IPS DF 6.9 (cell line): ENCODE measurements around the gene EIF3L.

Experiments
- DNase-seq: peaks from one replicate; pipeline ENCODE4 v3.0.0-alpha.2; 2013; ENCODE audit warnings: low read depth, low spot score
- H3K27ac ChIP-seq: one replicate; pipeline ENCODE4 v1.5.1; 2013; ENCODE audit warnings: low read length, control low read depth
- H3K27me3 ChIP-seq: 2 replicates; pipeline ENCODE4 v1.6.1; 2013; ENCODE audit warnings: mild to moderate bottlenecking, low read length; ENCODE audit not compliant: control insufficient read depth, insufficient read depth
- H3K36me3 ChIP-seq: 2 replicates; pipeline ENCODE4 v1.6.1; 2013; ENCODE audit warnings: low read length; ENCODE audit not compliant: control insufficient read depth, insufficient read depth
- H3K4me1 ChIP-seq: 2 replicates; pipeline ENCODE4 v1.6.1; 2013; ENCODE audit warnings: low read length; ENCODE audit not compliant: control insufficient read depth, insufficient read depth
- H3K4me3 ChIP-seq: 2 replicates; pipeline ENCODE4 v1.5.1; 2013; ENCODE audit warnings: mild to moderate bottlenecking, low read length
- H3K9me3 ChIP-seq: 2 replicates; pipeline ENCODE4 v1.6.1; 2013; ENCODE audit warnings: low read length, inconsistent platforms; ENCODE audit not compliant: control insufficient read depth, insufficient read depth
- WGBS: extraction: QIAGEN DNeasy Blood & Tissue Kit; methylation state at CpG from one replicate; pipeline ENCODE4 v1.1.7; 2013; ENCODE audit warnings: mixed read lengths, missing lambda C conversion rate; ENCODE audit not compliant: insufficient read length, insufficient coverage; 5-methylcytosine and 5-hydroxymethylcytosine counted together

EIF3L gene

DNA sequence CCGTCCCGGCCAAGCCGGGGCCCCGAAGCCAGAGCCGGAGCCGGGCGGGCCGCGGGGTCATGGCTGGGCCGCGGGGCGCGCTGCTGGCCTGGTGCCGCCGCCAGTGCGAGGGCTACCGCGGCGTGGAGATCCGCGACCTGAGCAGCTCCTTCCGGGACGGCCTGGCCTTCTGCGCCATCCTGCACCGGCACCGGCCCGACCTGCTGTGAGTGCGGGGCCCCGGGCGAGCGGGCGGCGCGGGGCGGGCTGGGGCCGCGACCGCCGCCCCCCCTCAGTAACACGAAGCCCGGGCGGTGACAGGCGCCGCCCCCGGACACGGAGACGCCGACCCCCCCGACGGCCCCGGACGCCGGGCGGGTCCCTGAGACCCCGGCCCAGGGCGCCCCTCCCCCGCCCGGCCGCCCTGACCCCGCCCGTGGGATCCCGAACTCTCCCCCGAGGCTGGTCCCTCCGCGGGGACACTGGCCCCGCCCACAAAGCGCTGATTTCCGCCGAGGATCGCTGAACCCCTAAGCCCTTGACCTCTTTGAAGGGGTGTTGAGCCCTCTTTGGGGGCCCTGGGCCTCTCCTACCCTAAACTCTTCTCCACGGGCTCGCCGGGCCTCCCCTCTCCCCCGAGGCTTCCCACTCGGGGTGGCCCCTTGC, 57.3 kb downstream of the EIF3L start:
- Histone ChIP-seq H3K27me3 (no peaks in the 10 kb centered on the region), H3K9me3 (no peaks in the 10 kb centered on the region), H3K27ac (no peak overlapping the region), H3K4me1 (peaks cover 8% of the 10 kb centered on the region), H3K36me3 (no peaks in the 10 kb centered on the region), H3K4me3 (peak overlapping the region; percentile 97)
- no CpG with 5 or more reads among the region's 75 CpGs for WGBS
- DNase-seq: no peak

DNA sequence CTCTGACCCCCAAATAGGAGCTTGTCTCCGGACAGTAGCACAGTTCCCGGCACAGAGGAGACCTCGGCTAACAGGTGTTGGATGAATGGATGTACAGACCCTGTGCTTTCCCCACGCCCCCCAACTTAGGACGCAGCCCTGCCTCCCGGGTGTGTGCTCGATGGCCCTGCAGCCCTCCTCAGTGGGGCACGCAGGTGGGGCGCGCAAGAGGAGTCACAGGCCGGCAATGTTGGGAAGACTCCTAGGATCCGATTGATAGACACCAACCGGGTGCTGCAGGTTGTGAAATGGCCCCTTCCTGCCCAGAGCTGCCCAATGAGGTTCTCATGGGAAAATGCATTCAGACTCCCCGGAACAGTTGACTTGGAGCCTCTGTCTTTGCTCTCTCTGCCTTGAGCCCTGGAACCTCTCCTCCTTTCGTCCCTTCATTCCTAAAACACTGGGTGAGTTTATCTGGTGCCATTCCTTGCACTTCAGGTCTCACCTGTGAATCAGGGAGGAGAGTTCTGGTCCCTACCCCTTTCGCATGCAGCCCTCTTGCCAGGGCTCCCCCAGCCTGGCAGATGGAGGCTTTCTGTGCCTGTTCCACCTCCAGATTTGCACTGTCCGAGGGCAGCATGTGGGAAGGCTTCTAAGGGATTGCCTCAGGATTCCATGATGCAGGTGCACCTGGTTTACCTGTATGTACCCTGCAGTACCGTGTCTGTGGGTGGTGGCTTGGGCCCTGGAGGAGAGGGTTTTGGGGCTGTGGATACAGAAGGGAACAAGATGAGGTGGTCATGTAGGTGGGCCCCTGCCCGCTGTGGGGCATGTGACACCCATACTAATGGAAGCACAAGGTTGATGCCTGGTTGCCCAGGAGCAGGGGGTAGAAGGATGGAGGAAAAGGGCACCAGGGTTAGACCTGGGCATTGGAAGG, 58.1 kb downstream of the EIF3L start:
- no peak overlapping the region for H3K27ac ChIP-seq
- no peaks in the 10 kb centered on the region for H3K27me3 ChIP-seq
- H3K36me3 ChIP-seq: no peaks in the 10 kb centered on the region
- peaks cover 9% of the 10 kb centered on the region for H3K4me1 ChIP-seq
- H3K9me3 ChIP-seq: no peaks in the 10 kb centered on the region
- DNase-seq: no peak
- H3K4me3 ChIP-seq: peak overlapping the region; percentile 97; the same call in 1 of the 2 replicates
- no CpG with 5 or more reads among the region's 19 CpGs for WGBS

- no peak overlapping the region for H3K27ac ChIP-seq
Measured at GRCh38 chr22:37909766-37910165, 60.5 kb downstream of the EIF3L start.

DNA sequence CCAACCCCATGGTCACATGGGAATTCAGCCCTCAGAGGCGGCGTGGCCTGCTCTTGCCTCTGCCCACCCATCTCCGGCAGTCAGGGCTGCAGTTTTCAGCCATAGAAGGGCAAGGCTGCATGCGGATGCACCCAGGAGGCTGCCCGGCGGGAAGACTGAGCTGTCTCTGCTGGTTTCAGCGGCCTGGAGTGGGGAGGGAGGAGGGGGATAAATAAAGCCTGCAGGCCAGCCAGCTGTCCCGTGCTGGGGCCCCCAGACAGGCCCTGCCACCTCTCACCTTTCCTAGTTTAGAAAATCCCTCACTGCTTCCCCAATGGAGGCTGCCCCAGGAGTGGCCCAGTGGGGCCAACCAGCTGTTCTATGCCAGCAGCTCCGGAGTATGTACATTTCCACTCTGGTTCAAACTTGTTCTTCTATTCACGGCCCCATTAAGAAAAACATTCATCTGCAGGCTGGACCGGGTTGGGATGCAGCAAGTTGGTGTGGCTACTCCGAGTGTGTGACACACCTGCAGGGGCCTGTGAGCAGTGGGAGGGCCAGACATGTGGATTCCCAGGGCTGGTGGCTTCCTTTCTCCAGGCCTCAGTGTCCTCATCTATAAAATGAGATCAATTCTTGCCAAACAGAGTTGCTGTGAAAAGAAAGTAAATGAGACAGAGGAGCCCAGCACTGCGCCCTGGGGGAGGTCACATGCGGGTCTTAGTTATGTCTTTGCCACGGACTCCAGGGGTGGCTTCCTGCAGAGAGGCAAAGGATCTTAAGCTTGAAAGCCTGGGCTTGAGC, 61.9 kb downstream of the EIF3L start:
- Histone ChIP-seq H3K36me3 (no peaks in the 10 kb centered on the region), H3K27me3 (no peaks in the 10 kb centered on the region), H3K4me1 (peaks cover 9% of the 10 kb centered on the region), H3K9me3 (no peaks in the 10 kb centered on the region), H3K27ac (no peak overlapping the region), H3K4me3 (no peak overlapping the region)
- DNase-seq: no peak
- WGBS: no CpG with 5 or more reads among the region's 15 CpGs

More at GRCh38 chr22:37909766-37910165, 60.5 kb downstream of the EIF3L start:
- Histone ChIP-seq H3K4me1 (peaks cover 9% of the 10 kb centered on the region), H3K27me3 (no peaks in the 10 kb centered on the region), H3K4me3 (no peak overlapping the region), H3K9me3 (no peaks in the 10 kb centered on the region), H3K36me3 (no peaks in the 10 kb centered on the region)
- no peak for DNase-seq
- WGBS: no CpG with 5 or more reads among the region's 7 CpGs

DNA sequence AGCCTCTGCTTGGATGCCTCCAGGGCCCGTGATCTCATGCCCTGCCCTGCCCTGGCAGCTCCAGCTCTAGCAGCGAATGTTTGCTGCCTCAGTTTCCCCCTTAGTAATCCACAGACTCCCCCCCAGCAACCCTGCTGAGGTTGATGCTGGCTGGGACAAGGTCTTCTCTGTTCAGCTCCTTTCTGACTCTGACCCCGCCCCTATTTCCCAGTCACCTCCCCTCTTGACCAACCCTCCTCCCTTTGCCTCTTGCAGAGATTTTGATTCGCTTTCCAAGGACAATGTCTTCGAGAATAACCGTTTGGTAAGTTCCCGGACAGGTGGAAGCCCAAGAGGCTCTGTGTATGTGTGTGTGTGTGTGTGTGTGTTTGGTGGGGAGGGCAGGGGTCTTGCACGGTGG, 62.5 kb downstream of the EIF3L start:
- Histone ChIP-seq H3K4me3 (no peak overlapping the region), H3K9me3 (no peaks in the 10 kb centered on the region), H3K4me1 (peaks cover 9% of the 10 kb centered on the region), H3K27ac (no peak overlapping the region), H3K27me3 (no peaks in the 10 kb centered on the region), H3K36me3 (peaks cover 3% of the 10 kb centered on the region)
- no CpG with 5 or more reads among the region's 8 CpGs for WGBS
- no peak for DNase-seq

DNA sequence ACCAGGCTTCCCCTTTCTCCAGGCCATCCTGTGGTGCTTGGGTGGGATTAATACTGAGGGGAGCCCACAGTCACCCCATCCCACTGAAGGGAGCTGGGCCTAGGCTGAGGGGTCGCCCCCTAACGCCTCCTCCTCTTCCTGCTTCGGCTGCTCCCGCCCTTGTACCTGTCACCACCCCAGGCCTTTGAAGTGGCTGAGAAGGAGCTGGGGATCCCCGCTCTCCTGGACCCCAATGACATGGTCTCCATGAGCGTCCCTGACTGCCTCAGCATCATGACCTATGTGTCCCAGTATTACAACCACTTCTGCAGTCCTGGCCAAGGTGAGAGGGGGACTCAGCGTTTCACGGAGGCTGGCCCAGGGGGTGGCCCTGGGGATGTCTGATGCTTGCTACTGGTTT, 63.0 kb downstream of the EIF3L start:
- no peaks in the 10 kb centered on the region for H3K27me3 ChIP-seq
- no peak overlapping the region for H3K4me3 ChIP-seq
- H3K36me3 ChIP-seq: peaks cover 3% of the 10 kb centered on the region
- DNase-seq: no peak
- no peak overlapping the region for H3K27ac ChIP-seq
- H3K9me3 ChIP-seq: no peaks in the 10 kb centered on the region
- H3K4me1 ChIP-seq: peaks cover 8% of the 10 kb centered on the region
- no CpG with 5 or more reads among the region's 8 CpGs for WGBS

- Histone ChIP-seq H3K4me3 (no peak overlapping the region), H3K9me3 (no peaks in the 10 kb centered on the region), H3K36me3 (peaks cover 7% of the 10 kb centered on the region), H3K4me1 (peaks cover 5% of the 10 kb centered on the region), H3K27ac (no peak overlapping the region), H3K27me3 (no peaks in the 10 kb centered on the region)
- no peak for DNase-seq
- WGBS: no CpG with 5 or more reads among the region's 7 CpGs
Measured at GRCh38 chr22:37913233-37913721, 64.1 kb downstream of the EIF3L start.

DNA sequence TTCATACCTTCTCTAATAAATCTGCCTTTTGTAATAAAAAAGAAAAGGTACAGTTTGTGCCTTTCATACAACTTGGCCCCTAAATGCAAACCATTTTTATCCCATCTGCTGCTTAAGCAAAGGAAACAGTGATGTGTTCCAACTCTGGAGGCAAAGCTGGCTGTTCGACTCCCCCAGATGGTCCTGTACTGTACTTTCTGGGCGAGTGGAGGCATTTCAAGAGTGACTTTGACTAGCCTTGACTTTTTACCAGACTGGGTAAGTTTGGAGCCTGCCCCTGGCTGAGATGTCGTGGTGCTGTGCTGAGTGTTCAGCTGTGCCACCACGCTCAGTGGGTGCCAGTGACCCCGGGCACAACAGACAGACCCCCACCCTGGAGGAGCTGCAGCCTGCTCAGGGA, 67.1 kb downstream of the EIF3L start:
- no peak overlapping the region for H3K27ac ChIP-seq

GRCh38 chr22:37917874-37918548, 68.8 kb downstream of the EIF3L start:
- no peak for DNase-seq
- Histone ChIP-seq H3K9me3 (no peaks in the 10 kb centered on the region), H3K27ac (no peak overlapping the region), H3K27me3 (no peaks in the 10 kb centered on the region), H3K36me3 (peaks cover 12% of the 10 kb centered on the region), H3K4me1 (no peaks in the 10 kb centered on the region), H3K4me3 (no peak overlapping the region)
- WGBS: no CpG with 5 or more reads among the region's 4 CpGs

More for the DNA sequence above, 67.1 kb downstream of the EIF3L start:
- Histone ChIP-seq H3K4me3 (no peak overlapping the region), H3K27me3 (no peaks in the 10 kb centered on the region), H3K9me3 (no peaks in the 10 kb centered on the region), H3K4me1 (peaks cover 2% of the 10 kb centered on the region; the same call in 1 of the 2 replicates), H3K36me3 (peaks cover 12% of the 10 kb centered on the region)
- WGBS: no CpG with 5 or more reads among the region's 5 CpGs
- no peak for DNase-seq
